ENCODE data around the gene GADD45G.

The GADD45G gene

GRCh38 chr9:89592963-89593726 is 11.7 kb upstream of the GADD45G start:
- no peak for DNase-seq

- no peak for DNase-seq
Measured at GRCh38 chr9:89593727-89594427, 10.9 kb upstream of the GADD45G start.

DNA sequence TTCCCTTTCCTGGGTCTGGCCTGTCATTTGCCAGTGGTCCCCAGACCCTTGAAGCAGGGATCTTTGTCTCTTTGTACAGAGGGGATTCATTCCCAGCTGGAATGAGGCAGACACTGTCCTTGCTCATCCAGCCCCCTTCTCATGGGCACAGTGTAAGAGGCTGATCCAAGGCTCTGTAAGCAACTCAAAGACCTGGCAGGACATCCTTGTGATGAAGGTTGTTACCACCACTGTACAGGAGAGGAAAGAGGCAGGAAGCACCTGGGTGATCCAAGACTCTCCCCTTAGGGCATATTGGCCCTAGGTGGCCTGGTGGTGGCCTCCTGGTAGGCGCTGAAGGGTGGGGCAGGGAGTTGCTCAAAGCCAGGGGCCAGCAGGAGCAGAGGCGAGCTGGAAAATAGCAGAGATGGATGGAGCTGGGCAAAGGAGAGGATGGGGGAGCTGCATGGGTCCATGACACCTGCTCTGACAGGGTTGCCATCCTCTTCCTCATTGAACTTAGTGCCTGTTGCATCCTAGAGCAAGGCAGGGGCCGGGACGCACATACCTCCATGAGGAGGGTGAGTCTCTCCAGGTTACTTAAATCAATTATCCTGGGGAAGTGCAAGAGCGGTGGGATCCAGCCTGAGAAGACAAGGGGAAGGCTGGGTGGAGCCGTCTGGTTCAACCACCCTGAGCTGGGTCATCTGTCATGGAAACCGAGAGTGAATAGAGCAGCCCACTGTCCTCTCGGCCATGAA is 9.8 kb upstream of the GADD45G start:
- DNase-seq = no peak

GRCh38 chr9:89595646-89596045 is 9.2 kb upstream of the GADD45G start:
- DNase-seq = no peak

DNA sequence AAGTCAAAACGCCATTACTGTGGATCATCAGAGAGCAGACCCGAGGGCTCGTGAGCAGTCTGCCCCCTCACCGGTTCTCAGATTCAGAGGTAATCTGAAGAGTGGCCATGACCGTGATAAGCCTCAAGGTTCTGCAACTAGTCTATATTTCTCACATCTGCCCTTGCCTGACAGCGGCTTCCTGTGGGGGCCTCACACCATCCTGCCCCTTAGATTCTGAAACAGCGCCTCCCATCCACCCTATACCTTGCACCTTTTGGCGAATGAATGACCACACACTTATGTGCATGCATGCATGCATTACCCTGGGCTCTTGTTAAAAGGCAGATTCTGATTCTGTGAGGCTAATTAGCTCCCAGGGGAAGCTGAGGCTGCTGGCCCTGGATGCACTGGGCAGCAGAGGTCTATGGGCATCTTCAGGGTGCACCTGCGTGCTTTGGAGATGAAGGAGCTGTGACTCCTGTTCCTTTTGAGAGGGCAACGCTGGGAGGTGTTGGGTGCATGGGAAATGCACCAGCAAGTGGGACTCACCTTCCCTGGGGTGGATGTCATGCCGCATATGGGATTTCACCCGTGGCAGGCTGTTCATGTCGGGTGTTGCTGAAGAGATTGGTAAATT is 7.8 kb upstream of the GADD45G start:
- DNase-seq = no peak

GRCh38 chr9:89597711-89598362 is 7.0 kb upstream of the GADD45G start:
- no peak for DNase-seq

- DNase-seq = no peak
Measured at GRCh38 chr9:89598363-89598713, 6.5 kb upstream of the GADD45G start.

DNA sequence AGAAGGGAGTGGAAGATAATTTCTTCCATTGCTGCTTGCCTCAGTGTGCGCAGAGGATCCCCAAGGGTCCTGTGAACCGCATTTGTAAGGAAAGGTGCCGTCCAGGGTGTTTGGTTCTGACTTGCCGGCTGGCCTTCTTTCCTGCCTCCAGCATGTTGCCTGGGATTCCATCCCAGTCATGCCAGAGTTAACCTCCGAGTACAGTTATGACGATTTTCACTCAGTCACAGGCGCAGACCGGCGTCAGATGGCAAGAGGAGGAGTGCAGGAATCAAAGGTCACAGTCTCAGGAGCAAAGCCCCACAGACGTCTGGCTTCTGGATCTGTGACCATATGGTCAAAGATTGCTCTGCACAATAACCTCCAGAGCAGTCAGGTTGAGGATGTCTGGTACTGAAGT is 5.9 kb upstream of the GADD45G start:
- no peak for DNase-seq

DNA sequence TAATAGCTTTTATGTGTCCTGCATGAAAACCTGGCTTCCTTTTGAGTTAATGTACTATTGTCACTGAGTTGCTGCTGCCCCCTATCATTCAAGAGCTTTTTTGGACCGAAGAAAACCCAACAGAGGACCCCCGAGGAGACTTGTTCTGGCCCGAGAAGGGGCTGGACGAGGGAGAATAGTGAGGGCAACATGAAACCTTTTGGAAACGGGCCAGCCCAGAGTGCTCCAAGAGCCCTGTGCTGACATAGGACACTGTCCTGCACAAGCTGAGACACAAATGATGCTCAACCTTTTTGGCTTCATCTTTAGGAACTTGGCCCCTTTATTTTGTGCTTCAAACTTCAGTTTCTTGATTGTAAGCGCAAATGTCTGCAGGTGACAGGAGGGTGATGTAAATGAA is 4.0 kb upstream of the GADD45G start:
- DNase-seq = no peak

DNA sequence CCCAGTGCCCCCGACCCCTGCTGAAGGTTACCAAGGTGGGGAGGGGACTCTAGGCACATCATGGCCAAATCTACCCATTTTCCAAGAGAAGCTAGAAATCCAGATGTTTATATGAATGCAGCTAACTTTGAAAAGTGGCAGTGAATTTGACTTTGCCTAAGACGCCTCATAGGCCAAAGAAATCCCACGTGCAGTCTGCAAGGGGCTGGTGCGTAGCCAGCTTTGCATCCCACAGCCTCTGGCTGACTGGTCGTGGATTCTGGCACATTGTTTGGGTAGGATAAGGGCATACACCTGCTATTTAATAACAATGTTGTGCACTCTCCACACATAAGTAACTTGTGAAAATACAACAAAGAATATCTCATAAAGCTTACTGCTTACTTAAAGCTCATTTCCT is 3.5 kb upstream of the GADD45G start:
- DNase-seq = no peak

GRCh38 chr9:89601856-89602562 is 2.8 kb upstream of the GADD45G start:
- DNase-seq = no peak

DNA sequence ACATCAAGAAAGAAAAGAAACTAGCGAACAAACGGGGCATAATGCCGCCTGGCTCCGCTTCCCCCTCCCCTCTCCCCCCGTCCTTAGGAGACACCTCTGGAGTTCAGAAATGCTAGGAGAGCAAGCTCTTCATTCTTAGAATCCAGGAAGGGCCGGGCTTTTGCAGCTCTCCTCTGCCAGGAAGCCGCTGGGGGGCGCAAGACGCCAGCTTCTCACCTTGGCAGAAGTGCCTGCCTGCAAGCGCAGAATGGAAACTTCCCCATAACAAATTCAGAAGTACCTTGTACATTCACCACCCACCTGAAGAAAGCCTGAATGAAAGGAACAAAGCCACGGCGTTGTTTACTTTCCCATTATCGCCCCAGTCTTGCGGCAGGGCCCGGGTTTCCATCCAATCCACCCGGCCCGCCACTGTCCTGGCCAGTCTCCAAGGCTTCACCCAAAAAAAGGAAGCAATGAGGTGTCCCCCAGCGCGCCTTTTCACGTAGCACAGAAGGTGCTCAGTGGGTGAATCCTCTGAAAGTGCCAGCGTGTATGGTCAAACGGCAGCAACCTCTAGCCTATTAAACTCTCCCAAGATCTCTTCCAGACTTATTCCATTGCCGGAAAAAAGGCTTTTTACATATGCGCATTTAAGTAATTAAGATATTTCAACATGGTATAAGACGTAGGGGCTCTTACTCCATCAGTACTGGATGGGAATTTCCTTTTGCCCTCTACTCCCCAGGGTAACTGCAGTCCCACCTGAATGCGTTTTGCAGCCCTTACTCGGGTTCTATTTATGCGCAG is 1.6 kb upstream of the GADD45G start:
- peak; percentile 77 for DNase-seq

DNA sequence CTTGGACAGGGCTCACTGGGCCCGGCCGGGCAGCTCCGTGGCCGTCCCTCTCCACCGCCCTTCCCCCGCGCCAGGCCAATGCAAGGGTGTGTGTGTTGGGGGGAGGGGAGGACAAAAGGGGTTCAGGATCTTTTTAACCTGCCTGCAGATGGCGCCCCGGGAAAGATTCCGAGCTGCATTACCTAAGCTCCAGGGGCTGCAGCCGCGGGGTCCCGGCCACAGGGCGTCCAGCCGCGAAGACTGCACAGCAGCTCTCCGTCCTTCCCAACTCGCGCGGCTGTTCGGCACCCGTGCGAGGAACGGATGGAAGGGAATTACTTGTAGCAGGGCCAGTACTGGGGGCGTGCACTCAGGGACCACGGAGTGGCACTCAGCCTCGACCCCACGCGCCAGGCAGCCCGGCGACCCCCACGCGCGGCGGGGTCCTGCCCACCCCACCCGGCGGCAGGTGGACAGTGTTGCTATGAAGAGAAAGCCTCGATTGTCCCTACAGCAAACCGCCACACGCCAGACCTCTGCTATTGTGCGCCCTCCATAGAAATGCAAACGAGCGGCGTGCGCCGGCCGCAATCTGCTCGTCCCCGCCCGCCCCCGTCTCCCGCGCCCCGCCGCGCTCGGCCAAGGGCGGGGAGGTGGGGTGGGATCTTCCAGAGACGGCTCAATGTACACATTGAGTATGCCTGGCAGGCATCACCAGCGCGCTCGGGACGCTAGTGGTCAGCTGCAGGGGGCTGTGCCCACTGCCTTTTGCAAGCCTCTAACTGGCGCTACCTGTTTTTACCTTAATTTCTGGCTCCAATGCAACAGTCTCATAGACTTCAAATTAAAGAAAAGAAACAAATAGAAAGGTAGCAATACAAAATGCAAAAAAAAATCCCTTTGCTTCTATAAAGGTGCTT is 796 bp upstream of the GADD45G start:
- DNase-seq = peak; percentile 59

- peak; percentile 14 for DNase-seq
Measured at GRCh38 chr9:89605465-89606048, 745 bp downstream of the GADD45G start.

- no peak for DNase-seq
Measured at GRCh38 chr9:89606049-89606623, 1.3 kb downstream of the GADD45G start.

GRCh38 chr9:89606624-89607311 is 2.0 kb downstream of the GADD45G start:
- no peak for DNase-seq

- no peak for DNase-seq
Measured at GRCh38 chr9:89608641-89609335, 4.0 kb downstream of the GADD45G start.

- no peak for DNase-seq
Measured at GRCh38 chr9:89609426-89610006, 4.7 kb downstream of the GADD45G start.
